HG03442 (cell line): ENCODE results near the gene RAD51B.
A peak's percentile ranks its signal among the peaks of the same experiment; 100 is the strongest.
"Not testable (repeated sequence)": the region's sequence is repeated elsewhere in the genome, so short reads cannot be mapped to it uniquely, and the experiment has no call there.

Source experiments
- ATAC-seq: cut with Tn5 transposase; IDR thresholded peaks from one replicate; pipeline ENCODE4 v1.9.1; 2021; ENCODE audit warnings: mild to moderate bottlenecking, moderate library complexity; ENCODE audit not compliant: unreplicated experiment

The RAD51B gene

GRCh38 chr14:68016255-68016914 lies 196.8 kb downstream of the RAD51B start:
- ATAC-seq, result no peak

GRCh38 chr14:68018598-68018997 lies 199.0 kb downstream of the RAD51B start:
- no peak for ATAC-seq

DNA sequence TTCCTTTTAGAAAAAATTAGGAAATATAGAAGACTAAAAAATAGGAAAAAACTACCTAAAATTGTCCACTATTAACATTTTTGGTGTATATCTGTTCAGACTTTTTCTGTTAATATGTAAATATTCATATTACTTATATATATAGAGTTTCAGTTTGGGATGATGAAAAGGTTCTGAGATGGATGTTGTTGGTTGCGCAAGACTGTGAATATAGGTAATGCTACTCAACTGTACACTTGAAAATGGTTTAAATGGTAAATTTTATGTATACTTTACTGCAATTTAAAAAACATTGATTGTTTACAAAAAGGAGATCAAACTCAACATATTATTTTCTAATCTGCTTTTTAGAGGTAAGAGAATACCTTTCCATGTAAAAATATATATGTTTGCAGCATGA lies 200.9 kb downstream of the RAD51B start:
- no peak for ATAC-seq

GRCh38 chr14:68020999-68021663 lies 201.6 kb downstream of the RAD51B start:
- ATAC-seq, result peak; percentile 49

DNA sequence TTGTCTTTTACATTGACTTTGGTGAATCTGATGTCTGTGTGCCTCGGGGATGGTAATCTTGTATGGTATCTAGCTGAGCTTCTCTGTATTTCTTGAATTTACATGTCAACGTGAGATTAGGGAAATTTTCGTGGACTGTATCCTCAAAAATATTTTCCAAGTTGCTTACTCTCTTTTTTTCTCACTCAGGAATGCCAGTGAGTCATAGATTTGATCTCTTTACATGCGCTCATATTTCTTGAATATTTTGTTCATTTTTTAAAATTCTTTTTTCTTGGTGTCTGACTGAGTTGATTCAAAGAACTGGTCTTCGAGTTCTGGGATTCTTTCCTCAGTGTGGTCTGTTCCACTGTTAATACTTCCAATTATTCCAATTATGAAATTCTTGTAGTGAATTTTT lies 207.7 kb downstream of the RAD51B start:
- ATAC-seq, result no peak

GRCh38 chr14:68028075-68028474 lies 208.5 kb downstream of the RAD51B start:
- ATAC-seq, result no peak

GRCh38 chr14:68031011-68031410 lies 211.4 kb downstream of the RAD51B start:
- ATAC-seq, result not testable (repeated sequence)

- no peak for ATAC-seq
Observed at GRCh38 chr14:68032154-68032553, 212.6 kb downstream of the RAD51B start.

GRCh38 chr14:68033336-68033932 lies 213.9 kb downstream of the RAD51B start:
- no peak for ATAC-seq

DNA sequence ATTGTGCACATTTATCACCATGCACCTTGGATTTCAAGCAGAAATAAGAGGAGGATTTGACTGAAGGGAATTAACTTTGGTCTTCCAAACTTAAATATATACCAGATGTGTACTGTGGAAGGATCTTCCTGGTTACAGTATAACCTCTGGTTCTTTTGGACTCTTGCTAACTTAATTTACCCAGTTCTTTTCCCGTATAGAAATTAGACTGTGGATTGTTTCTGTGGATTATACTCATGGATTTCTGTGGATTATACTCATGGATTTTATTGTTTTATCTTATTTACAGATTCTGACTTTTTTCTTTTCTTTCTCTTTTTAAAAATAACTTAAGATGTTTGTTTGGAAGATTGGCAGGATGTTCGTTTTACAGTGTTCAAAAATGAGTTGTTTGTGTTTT lies 215.3 kb downstream of the RAD51B start:
- ATAC-seq, result no peak

DNA sequence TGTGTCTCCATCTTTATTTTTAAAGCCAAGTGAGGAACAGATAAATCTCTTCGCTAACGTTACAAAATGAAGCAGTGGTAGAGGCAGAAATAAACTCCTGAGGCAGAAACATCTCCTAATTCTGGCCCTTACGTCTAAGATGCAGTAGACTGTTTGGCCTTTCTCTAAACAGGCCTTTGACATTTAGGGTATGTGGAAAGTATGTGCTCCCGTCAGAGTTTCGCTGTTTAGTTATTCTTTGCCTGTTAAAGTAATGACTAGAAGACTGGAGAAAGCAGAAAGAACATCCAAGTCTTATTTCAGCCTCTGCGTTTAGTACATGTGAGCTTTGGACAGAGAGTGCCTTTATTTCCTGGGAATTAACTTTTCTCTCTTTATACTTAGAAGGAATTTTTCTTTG lies 216.6 kb downstream of the RAD51B start:
- no peak for ATAC-seq

- ATAC-seq, result no peak
Observed at GRCh38 chr14:68039593-68039992, 220.0 kb downstream of the RAD51B start.

- no peak for ATAC-seq
Observed at GRCh38 chr14:68040633-68041369, 221.2 kb downstream of the RAD51B start.

DNA sequence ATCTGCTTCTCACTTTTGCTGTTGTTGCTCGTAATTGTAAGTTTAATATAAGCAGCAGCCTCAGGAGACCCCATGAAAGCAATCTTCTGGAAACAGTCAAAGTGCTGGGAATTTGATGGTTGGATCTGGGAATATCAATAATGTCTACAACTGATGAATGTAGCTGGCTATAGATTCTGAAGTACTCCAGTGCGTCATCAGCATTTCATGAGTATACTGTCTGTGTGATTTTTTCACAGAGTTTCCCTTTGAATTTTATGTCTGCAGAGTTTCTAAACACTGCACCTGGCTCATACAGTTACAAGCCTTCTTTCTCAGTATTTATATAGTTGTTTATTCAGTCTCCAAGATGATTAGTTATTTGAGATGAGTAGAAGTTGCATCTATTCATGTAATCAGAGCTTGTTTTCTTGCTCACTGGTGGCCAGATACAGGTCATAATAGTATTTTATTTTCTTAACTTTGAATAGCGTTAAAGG lies 222.3 kb downstream of the RAD51B start:
- ATAC-seq, result no peak

- no peak for ATAC-seq
Observed at GRCh38 chr14:68042586-68043210, 223.1 kb downstream of the RAD51B start.

DNA sequence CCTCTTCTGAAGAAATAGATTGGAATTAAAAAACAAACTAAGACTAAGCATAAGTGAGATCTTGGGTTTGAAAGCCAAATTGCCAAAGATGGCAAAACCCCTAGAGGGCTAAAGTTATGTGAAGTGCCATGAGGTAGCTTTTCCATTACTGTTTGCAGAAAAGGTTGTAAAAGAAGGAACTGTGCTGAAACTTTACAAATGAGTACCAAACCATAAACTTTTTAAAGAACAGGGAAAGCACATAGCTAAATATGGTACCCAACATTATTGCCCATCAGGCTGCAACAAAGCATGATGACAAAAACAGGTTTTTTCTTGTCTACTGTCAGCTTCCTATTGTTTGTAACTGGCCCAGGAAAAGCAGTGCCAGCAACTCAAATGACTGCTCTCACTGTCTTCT lies 224.2 kb downstream of the RAD51B start:
- no peak for ATAC-seq

DNA sequence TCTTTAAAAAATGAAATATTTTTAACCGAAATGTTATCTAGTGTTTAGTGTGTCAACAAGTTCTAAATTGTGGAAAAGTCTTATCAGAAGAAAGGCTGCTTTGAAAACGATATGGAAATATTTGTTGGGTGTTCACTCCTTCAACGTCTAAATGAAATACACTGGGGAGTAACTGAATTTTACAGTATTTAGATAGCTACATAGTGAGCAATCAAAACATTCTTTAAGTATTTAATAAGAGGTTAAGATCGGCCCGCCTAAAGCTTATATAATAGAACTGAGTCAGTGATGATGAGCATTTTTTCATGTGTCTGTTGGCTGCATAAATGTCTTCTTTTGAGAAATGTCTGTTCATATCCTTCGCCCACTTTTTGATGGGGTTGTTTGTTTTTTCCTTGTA lies 228.3 kb downstream of the RAD51B start:
- no peak for ATAC-seq

DNA sequence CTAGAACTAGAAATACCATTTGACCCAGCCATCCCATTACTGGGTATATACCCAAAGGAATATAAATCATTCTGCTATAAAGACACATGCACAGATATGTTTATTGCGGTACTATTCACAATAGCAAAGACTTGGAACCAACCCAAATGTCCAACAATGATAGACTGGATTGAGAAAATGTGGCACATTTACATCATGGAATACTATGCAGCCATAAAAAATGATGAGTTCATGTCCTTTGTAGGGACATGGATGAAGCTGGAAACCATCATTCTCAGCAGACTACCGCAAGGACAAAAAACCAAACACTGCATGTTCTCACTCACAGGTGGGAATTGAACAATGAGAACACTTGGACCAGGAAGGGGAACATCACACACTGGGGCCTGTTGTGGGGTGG lies 229.2 kb downstream of the RAD51B start:
- ATAC-seq, result not testable (repeated sequence)

GRCh38 chr14:68050177-68050576 lies 230.6 kb downstream of the RAD51B start:
- no peak for ATAC-seq

DNA sequence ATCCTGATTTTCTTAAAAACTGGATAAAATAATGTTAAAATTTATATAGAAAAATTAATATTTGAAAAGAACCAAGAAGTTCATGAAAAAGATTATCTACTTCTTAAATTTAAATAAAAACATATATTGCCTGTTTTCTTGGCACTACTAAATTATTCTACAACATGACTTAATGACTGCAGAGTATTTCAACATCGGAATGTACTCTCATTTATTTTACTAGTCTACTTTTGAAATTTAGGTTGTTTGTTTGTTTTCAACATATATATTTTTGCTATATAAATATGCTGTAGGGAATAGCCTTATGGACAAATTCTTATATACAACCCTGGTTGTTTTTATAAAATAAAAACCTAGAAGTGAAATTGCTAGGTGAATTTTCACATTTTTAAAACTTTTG lies 231.6 kb downstream of the RAD51B start:
- ATAC-seq, result no peak

- ATAC-seq, result no peak
Observed at GRCh38 chr14:68060198-68060597, 240.6 kb downstream of the RAD51B start.
